Nephron progenitor cell (in vitro differentiated cells): ENCODE results near the gene DUS2.
"Not testable (repeated sequence)": the region's sequence is repeated elsewhere in the genome, so short reads cannot be mapped to it uniquely, and the experiment has no call there.

Experiments used
- DNase-seq: peaks from one replicate; pipeline ENCODE4 v3.0.0; 2021
- H3K27ac Mint-ChIP-seq: 2 replicates; pipeline ENCODE4 v1.8.0; 2021; ENCODE audit warnings: mild to moderate bottlenecking, moderate library complexity, mixed read lengths
- H3K27me3 Mint-ChIP-seq: 2 replicates; pipeline ENCODE4 v1.8.0; 2021; ENCODE audit warnings: mild to moderate bottlenecking, low read depth, mixed read lengths; ENCODE audit not compliant: poor library complexity
- H3K36me3 Mint-ChIP-seq: 2 replicates; pipeline ENCODE4 v1.8.0; 2021; ENCODE audit warnings: low read depth, mixed read lengths
- H3K4me1 Mint-ChIP-seq: 2 replicates; pipeline ENCODE4 v1.8.0; 2021; ENCODE audit warnings: mixed read lengths
- H3K4me3 Mint-ChIP-seq: 2 replicates; pipeline ENCODE4 v1.8.0; 2021; ENCODE audit warnings: mild to moderate bottlenecking, moderate library complexity, mixed read lengths
- H3K9me3 Mint-ChIP-seq: 2 replicates; pipeline ENCODE4 v1.8.0; 2021; ENCODE audit warnings: mild to moderate bottlenecking, moderate library complexity, mixed read lengths
- TF ChIP-seq, protein P1 (sequence below): fragments of 200-600 bp; sonication (generic); IDR thresholded peaks from 2 replicates; pipeline ENCODE4 v1.5.0; 2021; ENCODE audit warnings: antibody characterized with exemption

The DUS2 gene

DNA sequence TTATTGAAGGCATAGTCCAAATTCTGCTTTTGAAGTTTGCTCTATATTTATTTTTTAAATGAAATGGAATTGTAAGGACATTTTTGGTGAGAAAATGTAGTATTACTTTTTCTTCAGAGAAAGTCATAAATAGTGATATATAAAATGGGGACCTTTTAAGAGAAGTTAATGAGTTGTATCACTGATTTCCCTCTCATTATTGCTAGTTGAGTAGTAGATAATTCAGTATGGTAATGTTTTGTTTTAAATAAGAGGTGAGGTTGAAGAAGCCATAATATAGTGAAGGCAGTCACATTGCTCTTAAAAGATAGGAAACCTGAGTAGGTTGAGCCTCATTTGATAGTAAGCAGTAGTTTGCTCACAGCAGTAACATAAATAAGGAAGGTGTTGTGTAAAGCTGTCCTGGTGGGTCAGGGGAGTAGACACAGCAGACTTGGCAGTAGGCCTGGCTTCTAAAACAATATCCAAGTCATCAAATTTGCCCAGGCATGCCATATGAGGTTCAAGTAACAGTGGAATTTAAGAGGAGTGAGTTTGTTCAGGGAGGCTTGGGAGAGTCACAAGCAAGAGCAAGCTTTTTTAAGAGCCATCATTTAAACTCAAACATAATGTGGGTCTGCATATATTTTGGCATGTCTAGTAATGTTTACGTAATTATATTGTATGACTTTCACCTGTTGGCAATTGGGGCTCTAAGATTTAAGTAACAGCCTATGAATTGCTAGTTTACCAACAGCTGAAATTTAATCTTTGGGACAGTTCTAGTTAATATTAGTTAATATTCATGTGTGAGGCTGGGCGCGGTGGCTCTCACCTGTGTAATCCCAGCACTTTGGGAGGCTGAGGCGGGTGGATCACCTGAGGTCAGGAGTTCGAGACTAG lies 68.5 kb downstream of the DUS2 start:
- H3K9me3 Mint-ChIP-seq: no peaks in the 10 kb centered on the region

DNA sequence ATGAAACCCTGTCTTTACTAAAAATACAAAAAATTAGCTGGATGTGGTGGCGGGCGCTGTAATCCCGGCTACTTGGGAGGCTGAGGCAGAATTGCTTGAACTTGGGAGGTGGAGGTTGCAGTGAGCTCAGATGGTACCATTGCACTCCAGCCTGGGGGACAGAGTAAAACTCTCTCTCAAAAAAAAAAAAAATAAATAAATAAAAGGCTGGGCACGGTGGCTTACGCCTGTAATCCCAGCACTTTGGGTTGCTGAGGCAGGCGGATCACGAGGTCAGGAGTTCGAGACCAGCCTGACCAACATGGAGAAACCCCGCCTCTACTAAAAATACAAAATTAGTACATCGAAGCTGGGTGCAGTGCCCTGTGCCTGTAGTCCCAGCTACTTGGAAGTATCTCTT lies 69.2 kb downstream of the DUS2 start:
- not testable (repeated sequence) for DNase-seq, H3K36me3 Mint-ChIP-seq, H3K27me3 Mint-ChIP-seq, H3K9me3 Mint-ChIP-seq, H3K4me3 Mint-ChIP-seq
- Mint-ChIP-seq H3K27ac (peak overlapping the region; percentile 70), H3K4me1 (peaks cover 63% of the 10 kb centered on the region)

More for the DNA sequence above, 68.5 kb downstream of the DUS2 start:
- Mint-ChIP-seq H3K36me3 (no peaks in the 10 kb centered on the region), H3K4me1 (peaks cover 68% of the 10 kb centered on the region), H3K27me3 (no peaks in the 10 kb centered on the region), H3K27ac (peak overlapping the region; percentile 70), H3K4me3 (peak overlapping the region; percentile 29)
- TF ChIP-seq, protein P1, sequence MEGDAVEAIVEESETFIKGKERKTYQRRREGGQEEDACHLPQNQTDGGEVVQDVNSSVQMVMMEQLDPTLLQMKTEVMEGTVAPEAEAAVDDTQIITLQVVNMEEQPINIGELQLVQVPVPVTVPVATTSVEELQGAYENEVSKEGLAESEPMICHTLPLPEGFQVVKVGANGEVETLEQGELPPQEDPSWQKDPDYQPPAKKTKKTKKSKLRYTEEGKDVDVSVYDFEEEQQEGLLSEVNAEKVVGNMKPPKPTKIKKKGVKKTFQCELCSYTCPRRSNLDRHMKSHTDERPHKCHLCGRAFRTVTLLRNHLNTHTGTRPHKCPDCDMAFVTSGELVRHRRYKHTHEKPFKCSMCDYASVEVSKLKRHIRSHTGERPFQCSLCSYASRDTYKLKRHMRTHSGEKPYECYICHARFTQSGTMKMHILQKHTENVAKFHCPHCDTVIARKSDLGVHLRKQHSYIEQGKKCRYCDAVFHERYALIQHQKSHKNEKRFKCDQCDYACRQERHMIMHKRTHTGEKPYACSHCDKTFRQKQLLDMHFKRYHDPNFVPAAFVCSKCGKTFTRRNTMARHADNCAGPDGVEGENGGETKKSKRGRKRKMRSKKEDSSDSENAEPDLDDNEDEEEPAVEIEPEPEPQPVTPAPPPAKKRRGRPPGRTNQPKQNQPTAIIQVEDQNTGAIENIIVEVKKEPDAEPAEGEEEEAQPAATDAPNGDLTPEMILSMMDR: no peak
- DNase-seq: no peak

DNA sequence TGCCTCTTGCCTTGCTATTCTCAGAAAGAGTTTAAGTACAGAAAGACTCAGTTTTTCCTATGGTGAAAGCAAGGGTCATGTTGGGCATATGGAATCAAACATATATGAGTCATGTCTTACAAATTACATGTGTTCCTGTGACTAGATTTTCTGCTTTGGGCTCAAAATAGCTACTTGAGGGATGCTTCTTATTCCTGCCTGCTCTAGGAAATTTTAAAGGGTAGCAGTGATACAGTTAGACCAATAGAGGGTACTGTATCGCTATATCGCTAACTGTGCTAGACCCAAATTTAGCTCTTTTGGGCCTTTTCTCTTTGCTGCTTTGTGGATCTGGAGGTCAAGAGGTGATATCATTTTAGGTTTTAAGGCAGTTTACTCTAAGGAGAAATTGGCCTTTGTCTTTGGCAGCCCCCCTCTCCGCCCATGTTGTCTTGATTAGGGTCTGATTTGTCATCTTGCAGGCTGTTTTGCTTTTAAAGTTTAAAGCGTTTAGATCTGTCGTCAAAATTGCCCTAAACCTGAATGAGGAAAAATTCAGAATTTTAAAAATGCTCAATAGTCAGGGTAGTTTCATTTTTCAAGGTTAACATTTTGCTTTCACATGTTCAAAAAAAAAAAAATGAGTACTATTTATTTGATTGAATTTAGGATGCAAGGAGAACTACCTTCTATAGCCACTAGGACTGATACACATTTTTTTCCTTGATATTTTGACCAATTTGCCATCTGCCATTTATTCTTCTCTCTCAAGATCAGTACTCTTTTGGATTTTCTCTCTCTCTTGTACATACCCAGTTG lies 70.9 kb downstream of the DUS2 start:
- no peak for DNase-seq
- Mint-ChIP-seq H3K27ac (no peak overlapping the region), H3K27me3 (no peaks in the 10 kb centered on the region), H3K36me3 (peaks cover 17% of the 10 kb centered on the region), H3K4me3 (no peak overlapping the region), H3K9me3 (no peaks in the 10 kb centered on the region), H3K4me1 (peaks cover 52% of the 10 kb centered on the region)
- TF ChIP-seq, protein P1: peak; percentile 31

DNA sequence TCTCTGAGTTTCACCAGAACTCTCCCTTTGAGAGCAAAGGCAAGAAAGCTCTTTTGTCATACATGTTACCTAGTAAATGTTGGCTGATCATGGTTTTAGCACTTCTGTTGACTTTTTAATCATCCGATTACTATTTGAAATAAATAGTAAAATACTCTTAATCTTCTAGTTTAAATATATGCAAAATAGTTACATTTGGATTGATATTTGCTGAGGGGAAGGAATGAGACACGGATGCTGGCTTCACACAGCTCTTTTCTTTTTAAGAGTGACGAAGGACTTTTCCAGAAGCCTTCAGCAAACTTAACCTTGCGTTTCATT lies 71.5 kb downstream of the DUS2 start:
- peaks cover 47% of the 10 kb centered on the region for H3K4me1 Mint-ChIP-seq
- DNase-seq: no peak
- peaks cover 20% of the 10 kb centered on the region for H3K36me3 Mint-ChIP-seq
- no peak overlapping the region for H3K27ac Mint-ChIP-seq
- no peak overlapping the region for H3K4me3 Mint-ChIP-seq
- TF ChIP-seq, protein P1: no peak
- H3K27me3 Mint-ChIP-seq: no peaks in the 10 kb centered on the region
- H3K9me3 Mint-ChIP-seq: no peaks in the 10 kb centered on the region

DNA sequence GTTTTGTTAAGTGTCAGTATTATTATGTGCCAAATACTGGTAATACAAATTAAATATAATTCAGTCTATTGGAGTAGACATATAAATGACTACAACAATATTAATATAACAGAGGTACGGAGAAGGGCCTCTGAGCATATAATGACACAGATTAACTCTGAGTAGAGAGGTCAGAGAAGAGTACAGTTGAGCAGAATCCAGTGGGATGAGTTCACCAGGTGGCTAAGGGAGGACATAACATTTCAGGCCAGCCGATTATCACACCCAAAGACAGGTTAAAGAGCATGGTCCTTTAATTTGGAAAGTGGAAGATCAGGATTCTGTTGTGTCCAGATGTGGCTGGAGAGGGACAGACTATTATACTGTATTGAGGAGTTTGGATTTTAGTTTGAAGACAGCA lies 73.4 kb downstream of the DUS2 start:
- Mint-ChIP-seq H3K4me3 (no peak overlapping the region), H3K9me3 (peaks cover 8% of the 10 kb centered on the region), H3K27ac (no peak overlapping the region), H3K27me3 (no peaks in the 10 kb centered on the region), H3K36me3 (peaks cover 34% of the 10 kb centered on the region), H3K4me1 (peaks cover 27% of the 10 kb centered on the region)
- DNase-seq: no peak
- TF ChIP-seq, protein P1: no peak

DNA sequence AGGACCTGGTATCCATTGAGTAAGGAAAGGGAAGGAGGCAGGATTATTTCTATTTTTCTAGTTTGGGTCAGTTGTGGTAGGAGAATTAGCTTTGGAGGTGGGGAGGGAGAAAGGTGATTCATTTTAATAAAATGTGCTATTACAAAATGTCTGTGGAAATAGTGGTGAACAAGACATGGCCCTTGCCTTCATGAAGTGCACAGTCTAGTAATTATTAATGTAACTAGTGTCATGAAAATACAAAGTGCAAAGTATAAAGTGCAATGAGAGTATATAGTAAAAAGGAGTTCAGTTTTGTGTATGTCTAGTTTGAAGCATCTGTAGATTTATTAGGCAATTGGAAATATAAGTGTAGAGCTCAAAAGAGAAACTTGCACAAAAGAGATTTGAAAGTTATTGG lies 74.0 kb downstream of the DUS2 start:
- Mint-ChIP-seq H3K27ac (no peak overlapping the region), H3K4me1 (peaks cover 21% of the 10 kb centered on the region), H3K4me3 (no peak overlapping the region), H3K36me3 (peaks cover 40% of the 10 kb centered on the region), H3K27me3 (no peaks in the 10 kb centered on the region), H3K9me3 (peaks cover 14% of the 10 kb centered on the region)
- no peak for DNase-seq
- TF ChIP-seq, protein P1: no peak
